HG02840 (cell line): ENCODE measurements around the gene HADHA.

Source experiments
- ATAC-seq: cut with Tn5 transposase; IDR thresholded peaks from one replicate; pipeline ENCODE4 v1.9.1; 2021; ENCODE audit warnings: mild to moderate bottlenecking, moderate library complexity, moderate number of reproducible peaks; ENCODE audit not compliant: unreplicated experiment, low FRiP score

The HADHA gene

GRCh38 chr2:26245810-26246209 lies 1.4 kb upstream of the HADHA start:
- ATAC-seq, result peak; percentile 38

DNA sequence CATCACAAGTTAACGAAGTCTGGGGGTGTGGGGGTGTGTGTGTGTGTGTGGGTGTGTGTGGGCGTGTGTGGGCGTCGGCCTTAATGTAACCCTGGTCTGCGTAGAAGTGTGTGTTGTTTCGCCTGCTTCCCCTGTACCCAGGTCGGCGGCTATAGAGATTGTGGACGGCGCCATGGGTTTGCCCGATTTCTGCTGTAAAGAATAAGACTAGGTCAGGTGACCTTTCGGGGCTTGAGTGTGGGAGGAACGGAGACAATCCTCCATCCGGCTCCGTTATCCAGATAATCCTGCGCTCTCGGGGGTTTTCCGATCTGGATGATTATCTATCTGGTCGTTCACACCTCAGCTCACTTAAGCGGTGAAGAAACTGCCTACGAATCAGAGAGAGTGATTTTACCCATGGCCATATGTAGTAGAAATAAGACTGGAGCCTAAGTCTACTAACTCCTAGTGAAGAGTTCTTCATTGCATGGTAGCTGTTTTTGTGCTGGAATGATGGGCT lies 850 bp upstream of the HADHA start:
- ATAC-seq, result no peak

- ATAC-seq, result no peak
Observed at GRCh38 chr2:26243470-26244308, 743 bp downstream of the HADHA start.

DNA sequence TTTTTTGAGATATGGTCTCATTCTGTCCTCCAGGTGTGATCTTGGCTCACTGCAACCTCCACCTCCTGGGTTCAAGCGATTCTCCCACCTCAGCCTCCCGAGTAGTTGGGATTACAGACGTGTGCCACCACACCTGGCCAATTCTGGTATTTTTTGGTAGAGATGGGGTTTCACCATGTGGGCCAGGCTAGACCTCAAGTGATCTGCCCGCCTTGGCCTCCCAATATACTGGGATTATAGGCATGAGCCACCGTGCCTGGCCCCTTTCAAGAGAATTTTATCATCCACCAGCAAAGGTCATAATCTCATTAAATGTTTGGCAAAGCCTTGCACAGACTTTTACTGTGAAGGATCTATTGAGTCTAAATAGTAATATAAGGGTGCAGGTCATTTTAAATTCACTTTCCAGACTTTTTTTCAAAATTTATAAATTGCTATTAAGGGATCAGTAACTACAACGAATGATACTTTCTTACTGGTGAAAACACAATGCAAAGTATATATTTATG lies 2.5 kb downstream of the HADHA start:
- no peak for ATAC-seq

GRCh38 chr2:26238311-26238958 lies 6.0 kb downstream of the HADHA start:
- ATAC-seq, result no peak

DNA sequence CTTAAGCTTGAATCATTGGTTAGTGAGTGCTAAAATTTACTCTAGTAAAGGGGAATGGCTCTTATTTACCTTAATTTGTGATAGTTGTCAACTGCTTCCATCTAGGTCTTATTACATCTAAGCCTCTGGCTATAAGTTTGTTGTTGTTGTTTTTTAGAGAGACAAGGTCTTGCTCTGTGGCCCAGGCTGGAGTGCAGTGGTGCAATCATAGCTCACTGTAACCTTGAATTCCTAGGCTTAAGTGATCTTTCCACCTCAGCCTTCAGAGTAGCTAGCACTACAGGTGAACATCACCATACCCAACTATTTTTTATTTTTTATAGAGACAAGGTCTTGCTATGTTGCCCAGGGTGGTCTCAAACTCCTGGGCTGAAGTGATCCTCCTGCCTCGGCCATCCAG lies 6.6 kb downstream of the HADHA start:
- ATAC-seq, result no peak

DNA sequence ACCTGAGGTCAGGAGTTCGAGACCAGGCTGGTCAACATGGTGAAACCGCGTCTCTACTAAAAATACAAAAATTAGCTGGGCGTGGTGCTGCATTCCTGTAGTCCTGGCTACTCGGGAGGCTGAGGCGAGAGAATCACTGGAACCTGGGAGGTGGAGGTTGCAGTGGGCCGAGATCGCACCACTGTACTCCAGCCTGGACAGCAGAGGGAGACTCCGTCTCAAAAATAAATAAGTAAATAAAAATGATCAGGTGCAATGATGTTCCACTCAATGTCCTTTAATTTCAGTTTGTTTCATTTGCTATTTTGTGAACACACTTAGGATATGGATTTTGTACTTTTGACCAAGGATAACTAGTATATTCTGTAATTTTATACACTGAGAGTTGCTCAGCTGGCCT lies 9.3 kb downstream of the HADHA start:
- no peak for ATAC-seq

GRCh38 chr2:26230806-26231205 lies 13.6 kb downstream of the HADHA start:
- no peak for ATAC-seq

DNA sequence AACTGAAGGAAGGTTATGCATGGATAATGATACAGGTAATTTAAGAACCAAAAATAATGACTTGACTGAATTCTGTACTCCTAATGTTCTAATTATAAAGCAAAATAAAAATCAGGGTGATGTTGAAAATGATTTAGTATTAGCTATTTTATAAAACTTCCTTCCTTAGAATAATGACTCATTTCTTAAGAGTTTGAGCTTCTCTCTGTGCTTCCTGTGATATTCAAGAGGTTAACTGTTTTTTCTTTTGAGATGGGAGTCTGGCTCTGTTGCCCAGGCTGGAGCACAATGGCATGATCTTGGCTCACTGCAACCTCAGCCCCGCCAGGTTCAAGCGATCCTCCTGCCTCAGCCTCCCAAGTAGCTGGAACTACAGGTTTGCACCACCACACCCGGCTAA lies 14.8 kb downstream of the HADHA start:
- ATAC-seq, result no peak

DNA sequence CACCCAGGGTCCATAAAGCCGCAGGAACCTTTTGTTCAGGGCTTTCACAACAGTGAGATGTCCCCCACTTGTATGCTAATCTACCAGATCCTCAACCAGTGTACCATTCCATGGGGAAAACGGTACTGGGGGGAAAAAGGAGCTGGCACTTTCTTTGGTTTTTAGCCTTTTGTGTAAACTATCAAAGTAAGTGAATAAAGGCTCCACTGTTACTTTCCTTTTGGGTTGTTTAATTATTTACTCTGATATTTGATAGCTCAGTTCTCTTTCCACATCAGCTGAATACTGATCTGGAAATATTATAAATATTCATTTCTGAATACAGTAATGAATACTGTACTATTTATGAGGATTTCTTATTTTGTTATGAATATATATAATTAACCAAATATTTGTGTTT lies 20.3 kb downstream of the HADHA start:
- ATAC-seq, result no peak

DNA sequence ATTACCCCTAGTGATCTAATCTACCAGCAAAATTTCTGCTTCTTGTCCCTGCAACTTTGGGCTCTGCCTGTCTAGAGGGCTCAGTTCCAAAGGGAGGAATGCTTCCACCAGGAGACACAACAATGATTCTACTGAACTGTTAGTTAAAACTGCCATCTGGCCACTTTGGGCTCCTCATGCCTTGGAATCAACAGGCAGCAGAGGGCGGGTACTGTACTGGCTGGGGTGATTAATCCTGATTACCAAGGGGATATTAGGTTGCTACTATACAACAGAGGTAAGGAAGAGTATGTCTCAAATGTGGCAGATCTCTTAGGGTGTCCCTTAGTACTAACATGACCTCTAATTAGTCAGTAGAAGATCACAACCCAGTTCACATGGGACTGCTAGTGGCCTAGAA lies 21.4 kb downstream of the HADHA start:
- no peak for ATAC-seq

DNA sequence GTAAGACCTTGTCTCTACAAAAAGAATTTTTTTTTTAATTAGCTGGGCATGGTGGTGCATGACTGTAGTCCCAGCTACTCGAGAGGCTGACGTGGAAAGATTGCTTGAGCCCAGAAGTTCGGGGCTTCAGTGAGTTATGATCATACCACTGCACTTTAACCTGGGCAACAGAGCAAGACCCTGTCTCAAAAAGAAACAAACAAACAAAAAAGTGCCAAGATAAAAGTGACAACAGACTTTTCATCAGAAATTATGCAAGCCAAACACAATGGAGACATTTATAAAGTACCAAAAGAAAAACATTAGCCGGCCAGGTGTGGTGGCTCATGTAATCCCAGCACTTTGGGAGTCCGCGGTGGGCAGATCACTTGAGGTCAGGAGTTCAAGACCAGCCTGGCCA lies 26.7 kb downstream of the HADHA start:
- no peak for ATAC-seq

GRCh38 chr2:26216587-26216986 lies 27.8 kb downstream of the HADHA start:
- no peak for ATAC-seq

- no peak for ATAC-seq
Observed at GRCh38 chr2:26215833-26216232, 28.6 kb downstream of the HADHA start.

- ATAC-seq, result no peak
Observed at GRCh38 chr2:26214759-26215158, 29.7 kb downstream of the HADHA start.

DNA sequence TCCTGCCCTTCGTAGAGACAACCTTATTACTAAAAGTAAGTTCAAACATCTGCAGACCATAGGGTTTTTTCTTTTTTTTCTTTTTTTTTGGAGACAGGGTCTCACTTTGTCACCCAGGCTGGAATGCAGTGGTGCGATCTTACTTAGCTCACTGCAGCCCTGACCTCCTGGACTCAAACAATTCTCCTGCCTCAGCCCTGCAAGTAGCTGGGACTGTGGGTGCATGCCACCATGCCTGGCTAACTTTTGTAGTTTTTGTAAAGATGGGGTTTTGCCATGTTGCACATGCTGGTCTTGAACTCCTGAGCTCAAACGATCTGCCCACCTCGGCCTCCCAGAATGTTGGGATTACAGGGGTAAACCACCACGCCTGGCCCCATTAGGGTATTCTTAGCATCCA lies 32.4 kb downstream of the HADHA start:
- no peak for ATAC-seq

DNA sequence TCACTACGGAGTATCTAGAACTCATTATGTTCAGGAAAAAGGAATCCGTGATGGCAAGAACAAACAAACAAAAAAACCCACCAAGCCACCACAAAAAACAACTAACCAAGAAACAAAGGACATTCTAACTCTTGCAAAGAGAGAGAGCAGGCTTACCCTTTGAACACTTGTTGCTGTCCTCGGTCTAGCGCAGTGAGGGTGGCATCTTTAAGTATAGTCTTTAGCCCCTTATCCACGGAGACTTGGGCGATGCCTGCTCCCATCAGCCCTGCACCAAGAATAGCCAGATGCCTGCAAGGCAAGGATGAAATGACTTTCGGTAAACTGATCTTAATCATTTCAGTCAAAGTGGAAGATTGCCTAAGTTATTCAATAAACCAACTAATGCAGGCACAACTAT lies 40.5 kb downstream of the HADHA start:
- no peak for ATAC-seq

DNA sequence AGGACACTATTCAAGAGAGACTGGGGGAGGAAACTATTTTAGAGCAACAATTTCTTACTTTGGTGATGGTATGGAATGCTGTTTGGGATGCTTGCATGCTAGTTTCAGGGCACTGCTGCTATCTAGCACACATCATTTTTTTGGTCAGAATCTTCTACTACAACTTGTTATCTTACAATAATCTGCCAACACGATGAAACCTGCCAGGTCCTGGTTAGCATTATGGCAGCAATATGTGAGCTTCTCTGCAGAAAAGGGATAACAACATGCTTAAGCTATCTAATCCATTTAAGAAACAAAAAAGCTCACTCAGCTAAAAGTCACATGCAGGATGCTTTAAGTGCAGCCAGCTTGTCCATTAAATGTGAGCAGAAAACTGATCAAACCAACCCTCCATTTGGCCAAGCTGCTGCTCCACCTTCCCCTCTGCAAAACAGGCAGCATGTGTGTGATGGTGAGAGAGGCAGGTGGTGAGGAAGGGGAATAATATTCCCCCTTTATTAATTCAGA lies 41.4 kb downstream of the HADHA start:
- no peak for ATAC-seq

GRCh38 chr2:26197516-26197915 lies 46.9 kb downstream of the HADHA start:
- ATAC-seq, result no peak

GRCh38 chr2:26196683-26197418 lies 47.6 kb downstream of the HADHA start:
- no peak for ATAC-seq
